IMR-90 (cell line): ENCODE results near the gene ITSN2.
"Not testable (repeated sequence)": the region's sequence is repeated elsewhere in the genome, so short reads cannot be mapped to it uniquely, and the experiment has no call there.

Experiments used
- BHLHE40 ChIP-seq: fragments of 150-350 bp; IDR thresholded peaks from 2 replicates; pipeline ENCODE4 v1.6.1; 2016; ENCODE audit warnings: mild to moderate bottlenecking, low read depth, low read length
- CTCF ChIP-seq: conservative IDR thresholded peaks from 2 replicates; pipeline ENCODE4 v1.5.1; 2012; ENCODE audit warnings: mild to moderate bottlenecking, low read depth, low read length, improper control_type of control experiment
- ELK1 ChIP-seq: fragments of 150-350 bp; IDR thresholded peaks from 2 replicates; pipeline ENCODE4 v1.6.1; 2016; ENCODE audit warnings: low read depth, mild to moderate bottlenecking, low read length, moderate library complexity, borderline replicate concordance
- FOS ChIP-seq: fragments of 150-350 bp; IDR thresholded peaks from 2 replicates; pipeline ENCODE4 v1.6.1; 2016; ENCODE audit warnings: low read depth, low read length
- MAFK ChIP-seq: IDR thresholded peaks from 2 replicates; pipeline ENCODE4 v1.6.1; 2012; ENCODE audit warnings: low read depth, low read length, improper control_type of control experiment
- MAZ ChIP-seq: IDR thresholded peaks from 2 replicates; pipeline ENCODE4 v1.6.1; 2012; ENCODE audit warnings: low read depth, mild to moderate bottlenecking, low read length, improper control_type of control experiment, moderate library complexity, borderline replicate concordance
- MXI1 ChIP-seq: IDR thresholded peaks from 2 replicates; pipeline ENCODE4 v1.6.1; 2012; ENCODE audit warnings: low read depth, mild to moderate bottlenecking, low read length, moderate library complexity, borderline replicate concordance
- NFE2L2 ChIP-seq: fragments of 150-350 bp; IDR thresholded peaks from 2 replicates; pipeline ENCODE4 v1.6.1; 2016; ENCODE audit warnings: low read depth, mild to moderate bottlenecking, low read length
- POLR2A ChIP-seq: IDR thresholded peaks from 2 replicates; pipeline ENCODE4 v1.6.1; 2012; ENCODE audit warnings: mild to moderate bottlenecking, low read depth, low read length
- RAD21 ChIP-seq: IDR thresholded peaks from 2 replicates; pipeline ENCODE4 v1.6.1; 2012; ENCODE audit warnings: low read length, improper control_type of control experiment
- RCOR1 ChIP-seq: IDR thresholded peaks from 2 replicates; pipeline ENCODE4 v1.6.1; 2012; ENCODE audit warnings: mild to moderate bottlenecking, low read length, improper control_type of control experiment; ENCODE audit not compliant: insufficient replicate concordance
- RFX5 ChIP-seq: IDR thresholded peaks from 2 replicates; pipeline ENCODE4 v1.8.0; 2012; ENCODE audit warnings: low read depth, mild to moderate bottlenecking, low read length, moderate library complexity
- SMC3 ChIP-seq: fragments of 150-350 bp; IDR thresholded peaks from 2 replicates; pipeline ENCODE4 v1.6.1; 2016; ENCODE audit warnings: low read depth, mild to moderate bottlenecking, antibody characterized with exemption, low read length, moderate library complexity
- USF2 ChIP-seq: fragments of 150-350 bp; IDR thresholded peaks from 2 replicates; pipeline ENCODE4 v1.6.1; 2017; ENCODE audit warnings: mild to moderate bottlenecking, antibody characterized with exemption, low read length, low read depth

- TF ChIP-seq CTCF, NFE2L2, SMC3, MAFK, MXI1, USF2, RFX5, FOS, POLR2A, MAZ, BHLHE40, RAD21, RCOR1, ELK1: not testable (repeated sequence)
Measured at GRCh38 chr2:24357115-24357514, 3.2 kb downstream of the ITSN2 start.
